GM15510 (cell line): ENCODE measurements around the gene KLK2.
A peak's percentile ranks its signal among the peaks of the same experiment; 100 is the strongest.

Source experiments
- POLR2A ChIP-seq: IDR thresholded peaks from 3 replicates; pipeline ENCODE4 v1.6.1; 2011; ENCODE audit warnings: borderline replicate concordance; ENCODE audit not compliant: insufficient read length; ENCODE audit errors: extremely low read depth

Gene KLK2

DNA sequence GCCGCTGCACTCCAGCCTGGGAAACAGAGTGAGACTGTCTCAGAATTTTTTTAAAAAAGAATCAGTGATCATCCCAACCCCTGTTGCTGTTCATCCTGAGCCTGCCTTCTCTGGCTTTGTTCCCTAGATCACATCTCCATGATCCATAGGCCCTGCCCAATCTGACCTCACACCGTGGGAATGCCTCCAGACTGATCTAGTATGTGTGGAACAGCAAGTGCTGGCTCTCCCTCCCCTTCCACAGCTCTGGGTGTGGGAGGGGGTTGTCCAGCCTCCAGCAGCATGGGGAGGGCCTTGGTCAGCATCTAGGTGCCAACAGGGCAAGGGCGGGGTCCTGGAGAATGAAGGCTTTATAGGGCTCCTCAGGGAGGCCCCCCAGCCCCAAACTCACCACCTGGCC is at the start of gene KLK2:
Gene KLK2 (plus strand): TSS at position 384 of the 400 bp plus-strand sequence. CDS start 35 bp downstream, outside the sequence.
- TF ChIP-seq POLR2A = no peak

DNA sequence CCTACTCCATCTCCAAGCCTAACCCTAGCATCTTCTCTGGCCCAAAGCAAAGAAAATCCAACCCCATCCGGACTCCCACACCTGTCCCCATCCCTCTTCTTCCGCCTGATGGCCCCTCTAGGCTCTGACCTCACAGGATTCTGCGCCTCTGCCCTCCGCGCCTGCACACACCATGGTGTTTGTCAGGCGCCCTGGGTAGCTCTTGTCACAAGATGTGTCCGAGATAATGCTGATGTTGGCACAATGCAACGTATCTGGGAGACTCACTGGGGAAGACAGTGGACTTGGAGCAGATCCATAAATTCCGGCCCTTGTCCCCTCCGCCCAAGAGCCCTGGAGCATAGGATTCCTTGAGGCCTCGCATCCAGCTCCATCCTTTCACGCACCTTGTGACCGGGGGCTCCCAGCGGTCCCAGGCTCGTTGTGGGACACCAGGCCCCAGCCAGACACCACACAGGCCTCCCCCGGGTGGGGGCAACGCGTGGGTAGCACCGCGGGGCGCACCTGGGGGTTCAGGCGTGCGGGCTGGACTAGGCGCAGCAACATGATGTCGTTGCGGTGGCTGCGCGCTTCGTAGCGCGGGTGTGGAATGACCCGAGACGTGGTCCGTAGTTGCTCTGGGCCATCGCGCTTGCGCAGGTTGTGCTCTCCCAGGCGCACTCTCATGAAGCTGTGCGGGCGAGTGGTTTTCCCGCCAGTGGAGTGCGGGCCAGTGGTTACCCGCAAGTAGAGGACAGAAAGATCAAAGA is 46.6 kb upstream of the KLK2 start:
- TF ChIP-seq POLR2A = no peak

DNA sequence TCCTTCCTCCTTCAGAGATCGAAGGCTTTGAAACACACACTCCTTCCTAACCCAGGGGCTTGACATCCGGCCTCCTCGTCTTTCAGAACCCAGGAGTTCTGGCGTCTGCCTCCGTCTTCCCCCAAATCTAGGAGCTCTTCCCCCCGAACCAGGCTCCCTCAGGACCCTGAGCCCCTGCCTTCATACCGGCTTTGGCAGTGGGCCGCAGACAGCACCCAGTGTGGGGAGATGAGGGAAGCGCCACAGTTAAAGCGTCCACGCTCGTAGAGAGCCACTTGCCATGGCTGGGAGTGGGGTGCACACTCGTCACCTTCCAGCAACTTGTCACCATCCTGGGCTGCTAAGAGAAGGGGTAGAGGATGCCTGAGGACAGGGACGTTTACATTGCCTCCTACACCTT is 45.8 kb upstream of the KLK2 start:
- TF ChIP-seq POLR2A = no peak

DNA sequence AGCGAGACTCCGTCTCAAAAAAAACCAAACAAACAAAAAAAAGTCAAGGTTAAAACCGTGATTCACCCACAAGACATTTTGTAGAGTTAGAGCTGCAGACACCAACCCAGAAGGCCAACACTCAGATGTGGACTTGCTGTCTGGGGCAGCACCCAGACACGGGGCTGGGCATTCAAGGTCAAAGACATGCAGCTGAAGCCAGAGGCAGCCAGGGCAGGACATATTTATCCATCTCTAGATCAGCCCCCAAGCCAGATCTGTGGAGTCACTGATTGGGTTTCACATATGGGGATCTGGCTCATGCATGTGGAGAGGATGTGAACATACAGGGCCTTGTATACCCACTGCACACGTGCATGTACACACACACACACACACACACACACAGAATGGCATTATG is 43.4 kb upstream of the KLK2 start:
- no peak for TF ChIP-seq POLR2A

DNA sequence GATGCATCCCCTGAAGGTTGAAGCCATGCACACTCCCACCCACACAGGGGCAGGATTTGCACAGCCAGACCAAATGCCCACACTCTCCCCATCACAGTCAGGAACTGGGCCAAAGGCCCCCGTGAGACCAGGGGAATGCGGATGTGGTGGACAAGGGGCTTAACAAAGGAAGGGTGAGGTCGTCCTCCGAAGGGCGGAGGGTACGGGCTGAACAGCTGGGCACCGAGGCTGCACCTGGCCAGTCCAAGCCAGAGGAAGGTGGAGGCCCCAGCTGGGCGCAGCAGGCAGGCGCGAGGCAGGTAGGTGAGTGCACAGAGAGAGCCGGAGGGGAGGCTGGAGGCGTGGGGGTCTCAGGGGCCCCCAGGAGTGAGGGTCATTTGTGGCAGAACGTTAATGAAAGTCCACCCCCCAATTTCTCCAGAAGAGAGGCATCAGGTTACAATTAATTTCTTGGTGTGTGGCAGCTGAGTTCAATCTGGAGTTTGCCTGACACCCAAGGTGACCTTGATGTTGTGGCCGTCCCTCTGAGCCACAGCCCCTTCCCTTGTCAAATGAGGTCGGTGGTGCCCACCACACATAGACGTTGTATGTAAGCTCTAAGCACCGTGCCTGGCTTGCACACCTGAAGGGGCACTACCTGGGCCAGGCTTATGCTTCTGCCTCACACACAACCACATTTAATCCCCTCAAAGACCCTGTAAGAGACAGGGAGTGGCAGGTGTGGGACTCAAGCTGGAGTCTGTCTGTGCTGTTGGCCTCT is 42.8 kb upstream of the KLK2 start:
- TF ChIP-seq POLR2A = no peak

DNA sequence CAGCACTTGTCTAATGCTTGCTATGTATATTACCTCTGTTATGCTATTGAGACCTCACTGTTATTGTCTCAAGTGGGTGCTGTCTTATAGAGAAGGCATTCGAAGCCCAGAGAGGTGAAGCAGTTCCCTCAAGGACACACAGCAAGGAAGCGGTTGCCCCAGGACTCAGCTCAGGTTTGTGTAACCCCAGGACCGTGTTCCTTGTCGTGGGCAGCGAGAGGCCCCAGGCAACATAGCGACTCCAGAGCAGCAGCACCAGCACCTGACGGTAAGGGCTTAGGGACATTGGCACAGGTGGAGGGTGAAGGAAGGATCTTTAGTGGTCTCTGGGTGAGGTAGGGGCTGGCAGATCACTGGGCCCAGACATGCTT is 42.2 kb upstream of the KLK2 start:
- no peak for TF ChIP-seq POLR2A

DNA sequence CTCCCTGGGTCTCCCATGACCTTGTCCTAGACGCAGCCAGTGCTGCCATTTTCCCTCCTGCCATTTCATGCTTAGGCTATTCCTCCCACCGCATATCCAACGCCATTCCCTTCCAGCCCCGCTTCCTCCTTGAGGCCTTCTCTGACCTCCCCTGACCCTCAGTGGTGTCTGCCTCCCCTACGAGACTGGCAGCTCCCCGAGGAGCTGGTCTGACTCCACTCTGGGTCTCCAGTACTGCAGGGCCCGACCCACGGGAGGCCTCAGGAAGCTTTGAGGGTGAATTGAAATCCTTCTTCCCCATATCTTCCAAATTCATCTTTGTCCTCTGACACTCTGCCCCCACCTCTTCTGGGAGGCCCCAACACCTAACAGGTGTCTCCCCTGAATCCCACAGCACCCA is 40.6 kb upstream of the KLK2 start:
- TF ChIP-seq POLR2A = no peak

DNA sequence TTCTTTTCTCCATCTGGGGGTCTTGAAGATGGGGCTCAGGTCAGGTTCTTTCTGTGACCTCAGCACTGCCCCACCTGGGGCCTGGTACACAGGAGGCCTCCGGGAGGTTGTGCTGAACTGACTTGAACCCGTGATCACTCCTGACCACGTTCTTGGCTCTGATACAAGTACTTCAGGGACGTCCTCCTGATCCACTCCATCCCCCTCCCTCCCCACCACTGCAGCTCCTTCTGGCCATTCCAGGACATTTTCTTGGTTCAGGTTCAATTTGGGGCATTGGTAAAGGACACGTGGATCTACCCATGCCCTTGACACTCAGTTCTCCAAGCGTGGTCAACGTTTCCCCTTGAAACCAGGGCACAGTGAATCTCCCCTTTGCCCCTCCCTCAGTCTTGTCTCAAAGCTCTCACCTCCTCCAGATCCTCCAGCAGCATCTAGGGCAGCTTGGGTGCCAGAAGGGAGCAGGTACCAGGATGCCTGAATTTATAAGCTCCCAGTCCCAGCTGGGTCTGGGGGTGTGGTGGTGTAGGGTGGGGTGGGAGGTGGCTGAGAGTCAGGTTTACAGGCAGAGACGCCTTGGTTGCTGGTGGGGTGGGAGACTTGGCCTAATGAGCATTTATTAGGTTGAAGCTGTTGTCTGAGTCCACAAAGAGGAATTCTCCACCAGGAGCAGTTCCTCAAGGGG is 40.0 kb upstream of the KLK2 start, which contains the start of gene KLK15:
Gene KLK15 (minus strand): TSS at position 458 of the 685 bp plus-strand sequence. CDS start 2,082 bp downstream, outside the sequence.
- TF ChIP-seq POLR2A = no peak

DNA sequence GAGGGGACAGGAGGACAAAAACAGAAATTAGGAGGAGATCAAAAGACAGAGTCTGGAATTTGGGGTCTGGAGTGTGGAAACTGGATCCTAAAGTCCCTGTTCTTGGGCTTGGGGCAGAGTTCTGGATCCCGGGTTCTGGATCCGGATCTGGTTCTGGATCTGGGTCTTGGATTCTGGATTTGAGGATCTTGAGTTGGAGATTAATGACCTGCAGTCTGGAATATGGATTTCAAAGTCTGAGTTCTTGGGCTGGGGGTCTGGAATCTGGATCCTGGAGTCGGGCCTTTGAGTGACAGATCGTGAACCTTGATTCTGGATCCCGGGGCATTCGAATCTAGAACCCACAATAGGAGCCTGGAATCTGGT is 39.5 kb upstream of the KLK2 start:
- no peak for TF ChIP-seq POLR2A

DNA sequence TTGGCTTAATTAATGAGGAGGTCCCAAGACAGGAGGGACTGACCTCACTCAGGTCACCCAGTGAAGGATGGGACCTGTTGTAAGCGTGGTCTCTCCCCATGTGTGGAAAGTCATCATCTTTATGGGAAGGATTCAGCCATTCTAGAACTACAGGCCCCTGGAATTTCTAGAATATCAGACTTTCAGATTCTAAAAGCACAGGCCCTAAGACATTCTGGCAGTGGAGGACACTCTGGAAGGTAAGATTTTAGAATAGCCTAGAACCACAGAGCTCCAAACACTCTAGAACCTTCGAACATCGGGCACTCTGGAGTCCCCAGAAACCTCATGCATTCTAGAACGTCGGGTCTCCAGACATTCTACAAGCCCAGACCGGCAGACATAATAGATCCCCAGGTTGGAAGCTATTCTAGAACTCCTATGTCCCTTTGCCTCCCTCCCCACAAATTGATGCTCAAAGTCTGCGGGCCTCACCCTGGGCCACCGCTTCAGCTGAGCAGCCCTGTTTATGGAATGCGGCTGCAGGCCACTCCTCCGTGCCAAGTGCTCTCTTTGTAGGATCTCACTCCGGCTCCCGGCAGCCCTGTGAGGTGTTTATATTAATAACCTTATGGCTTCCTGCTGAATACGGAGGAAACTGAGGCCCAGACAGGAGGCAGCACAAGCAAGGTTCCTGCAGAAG is 38.0 kb upstream of the KLK2 start:
- TF ChIP-seq POLR2A = no peak

DNA sequence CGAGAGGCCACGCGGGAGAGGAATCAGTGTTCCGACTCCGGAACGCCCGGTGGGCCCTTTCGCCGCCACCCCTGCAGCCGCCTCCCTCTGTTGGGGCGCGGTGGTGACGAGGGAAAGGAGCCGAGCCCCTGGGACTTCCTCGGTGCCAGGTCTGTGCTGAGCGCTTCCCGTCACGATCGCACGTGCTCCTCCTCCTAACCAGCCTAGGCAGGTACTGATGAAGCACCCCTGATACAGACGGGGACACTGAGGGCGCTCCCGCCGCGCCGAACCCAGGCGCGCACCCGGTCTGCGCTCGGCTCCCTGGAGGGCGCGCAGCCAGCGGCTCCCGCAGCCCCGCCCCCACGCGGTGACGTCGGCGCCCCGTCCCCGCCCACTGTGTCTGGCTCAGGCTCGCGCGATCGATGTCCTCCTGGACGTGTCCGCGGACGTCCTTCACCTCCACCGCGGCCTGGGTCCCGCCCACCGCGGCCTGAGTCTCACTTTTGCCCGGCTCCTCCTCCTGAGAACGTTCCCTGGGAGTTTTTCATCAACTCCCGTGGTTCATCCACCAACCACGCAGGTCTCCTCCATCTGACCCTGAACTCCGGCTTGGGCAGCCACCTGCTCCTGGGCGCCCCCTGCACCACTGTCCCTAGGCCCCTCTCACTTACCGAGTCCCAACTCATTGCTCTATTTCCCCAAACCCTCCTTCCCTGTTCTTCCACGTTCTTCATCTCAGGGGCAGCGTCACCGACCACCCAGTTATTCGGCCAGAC is 37.3 kb upstream of the KLK2 start:
- peak; percentile 88 for TF ChIP-seq POLR2A

DNA sequence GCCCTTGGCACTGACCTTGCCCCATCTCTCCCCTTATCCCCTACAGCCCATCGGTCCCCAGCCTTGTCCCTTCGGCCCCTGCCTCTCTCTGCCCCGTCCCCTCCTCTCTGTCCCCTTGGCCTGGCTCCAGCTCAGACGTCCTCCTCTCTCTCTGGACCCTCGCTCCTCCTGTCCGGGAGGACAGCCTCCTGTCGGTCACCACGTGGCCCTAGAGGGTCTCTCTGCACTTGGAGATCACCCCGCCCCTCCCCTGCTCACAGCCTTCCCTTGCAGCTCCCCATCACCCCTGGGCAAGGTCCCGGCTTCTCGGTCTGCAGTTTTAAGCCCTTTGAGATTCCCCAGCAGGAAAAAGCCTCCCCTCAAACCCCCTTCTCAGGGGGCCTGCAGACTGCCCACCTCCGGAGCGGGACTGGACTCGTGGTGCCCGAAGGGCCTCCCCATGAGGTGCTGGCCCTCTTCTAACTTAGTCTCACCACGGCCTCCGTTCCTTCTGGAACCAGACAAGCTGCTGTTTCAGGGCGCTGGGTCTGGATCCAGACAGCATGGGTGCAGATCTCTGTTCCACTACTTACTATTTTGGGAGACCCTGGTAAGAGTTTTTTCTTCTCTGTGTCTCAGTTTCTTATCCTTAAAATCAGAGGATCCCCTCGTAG is 36.6 kb upstream of the KLK2 start:
- TF ChIP-seq POLR2A = no peak

DNA sequence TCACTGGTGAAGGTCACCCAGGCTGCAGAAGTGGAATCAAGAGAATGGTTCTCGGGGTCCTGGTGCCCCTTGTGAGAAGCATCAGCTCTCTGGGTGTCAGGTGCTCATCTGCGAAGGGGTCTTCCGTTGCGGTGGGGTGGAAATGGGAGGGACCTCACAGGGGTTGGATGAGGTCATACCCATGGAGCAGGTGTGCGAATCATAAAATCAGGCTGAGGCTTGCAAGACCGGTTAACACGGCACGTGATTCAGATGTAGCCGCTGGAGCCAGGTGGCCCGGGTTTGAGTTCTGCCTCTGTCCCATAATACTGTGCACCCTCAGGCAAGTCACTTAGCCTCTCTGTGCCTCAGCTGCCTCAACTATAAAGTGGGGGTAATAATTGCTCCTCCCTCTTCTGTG is 35.9 kb upstream of the KLK2 start:
- no peak for TF ChIP-seq POLR2A

DNA sequence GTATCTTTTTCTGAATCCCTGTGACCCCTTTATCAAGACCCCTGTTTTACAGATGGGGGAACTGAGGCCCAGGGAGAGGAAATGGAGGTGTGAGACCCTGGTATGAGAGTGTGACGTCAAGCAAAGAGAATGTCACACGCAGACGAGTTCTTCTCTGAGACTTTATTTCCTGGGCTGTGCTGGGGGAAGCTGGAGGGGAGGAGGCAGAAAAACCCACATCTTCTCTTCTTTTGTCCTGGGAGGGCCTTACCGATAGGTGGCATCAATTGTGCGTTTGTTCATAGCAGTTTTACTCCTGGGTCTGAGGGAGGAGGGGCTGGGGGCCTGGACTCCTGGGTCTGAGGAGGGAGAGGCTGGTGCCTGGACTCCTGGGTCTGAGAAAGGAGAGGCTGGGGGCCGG is 35.0 kb upstream of the KLK2 start:
- TF ChIP-seq POLR2A = no peak
